GM12872 (cell line): ENCODE results near the gene MINDY2.
A peak's percentile ranks its signal among the peaks of the same experiment; 100 is the strongest.

Experiments
- CTCF ChIP-seq: IDR thresholded peaks from 3 replicates; pipeline ENCODE4 v1.5.1; 2011; ENCODE audit warnings: low read depth, mild to moderate bottlenecking, low read length, moderate library complexity; ENCODE audit not compliant: insufficient read depth

MINDY2 gene

GRCh38 chr15:58758141-58758540 is 13.0 kb upstream of the MINDY2 start:
- TF ChIP-seq CTCF = peak; percentile 42; the same call in 2 of the 3 replicates

- TF ChIP-seq CTCF = no peak
Measured at GRCh38 chr15:58760385-58761009, 10.6 kb upstream of the MINDY2 start.

GRCh38 chr15:58761010-58761388 is 10.1 kb upstream of the MINDY2 start:
- TF ChIP-seq CTCF = no peak

- no peak for TF ChIP-seq CTCF
Measured at GRCh38 chr15:58762285-58762684, 8.8 kb upstream of the MINDY2 start.

- TF ChIP-seq CTCF = no peak
Measured at GRCh38 chr15:58762731-58763130, 8.4 kb upstream of the MINDY2 start.

GRCh38 chr15:58764468-58764867 is 6.6 kb upstream of the MINDY2 start:
- TF ChIP-seq CTCF = no peak

- TF ChIP-seq CTCF = no peak
Measured at GRCh38 chr15:58766290-58766689, 4.8 kb upstream of the MINDY2 start.
